Natural killer cell treated with Interleukin-12 subunit alpha and Interleukin-12 subunit beta and Interleukin-15 and Interleukin-18, amount 100 ng/mL, for 72 hours (primary cell): ENCODE results near the gene FAM193B. TPM values are rescaled to one million over a fixed set of nuclear protein-coding genes. Genes with fewer than 3 reads are reported as not detected.
"Not testable (repeated sequence)": the region's sequence is repeated elsewhere in the genome, so short reads cannot be mapped to it uniquely, and the experiment has no call there.

Experiments
- ATAC-seq, 2 donors: fragments of 150-1000 bp; cut with Tn5 transposase in 1 of 2; sonication (Bioruptor Pico), chemical (Tn5 transposase) in 1 of 2; 2 replicates each; pipeline ENCODE4 v1.10.0; 2021
- DNase-seq: peaks from one replicate; pipeline ENCODE4 v3.0.0; 2022; ENCODE audit warnings: low spot score
- H3K27ac Mint-ChIP-seq, 2 donors: 1 replicate in 1 of 2; 2 replicates in 1 of 2; pipeline ENCODE4 v1.8.0; 2022; ENCODE audit warnings: mixed read lengths in 2 of 2, mild to moderate bottlenecking in 1 of 2, moderate library complexity in 1 of 2
- H3K27me3 Mint-ChIP-seq, 2 donors: 1 replicate in 1 of 2; 2 replicates in 1 of 2; pipeline ENCODE4 v1.8.0; 2022; ENCODE audit warnings: mixed read lengths in 2 of 2
- H3K36me3 Mint-ChIP-seq: one replicate; pipeline ENCODE4 v1.8.0; 2022; ENCODE audit warnings: mixed read lengths
- H3K4me1 Mint-ChIP-seq, 2 donors: 1 replicate in 1 of 2; 2 replicates in 1 of 2; pipeline ENCODE4 v1.8.0; 2022; ENCODE audit warnings: low read depth in 2 of 2, mixed read lengths in 2 of 2, mild to moderate bottlenecking in 1 of 2
- H3K4me3 Mint-ChIP-seq: one replicate; pipeline ENCODE4 v1.8.0; 2022; ENCODE audit warnings: mixed read lengths
- H3K9me3 Mint-ChIP-seq: 2 replicates; pipeline ENCODE4 v1.8.0; 2022; ENCODE audit warnings: mixed read lengths
- total RNA-seq, 2 donors: library from RNA; stranded (reverse); gene quantifications; one replicate each; pipeline ENCODE4 v1.2.3, GENCODE V29; 2022

FAM193B gene
- total RNA-seq, 2 donors from 2014 or later, result 57.9 to 135 TPM

GRCh38 chr5:177539411-177539810 is 15.0 kb downstream of the FAM193B start:
- no peak for ATAC-seq
- H3K27ac Mint-ChIP-seq, result no peak overlapping the region
- DNase-seq, result no peak
- no peaks in the 10 kb centered on the region for H3K27me3 Mint-ChIP-seq
- H3K9me3 Mint-ChIP-seq, result no peaks in the 10 kb centered on the region
- H3K4me3 Mint-ChIP-seq, result no peak overlapping the region
- peaks cover 17 to 34% of the 10 kb centered on the region in 2 donors for H3K4me1 Mint-ChIP-seq
- H3K36me3 Mint-ChIP-seq, result peaks cover 8% of the 10 kb centered on the region

DNA sequence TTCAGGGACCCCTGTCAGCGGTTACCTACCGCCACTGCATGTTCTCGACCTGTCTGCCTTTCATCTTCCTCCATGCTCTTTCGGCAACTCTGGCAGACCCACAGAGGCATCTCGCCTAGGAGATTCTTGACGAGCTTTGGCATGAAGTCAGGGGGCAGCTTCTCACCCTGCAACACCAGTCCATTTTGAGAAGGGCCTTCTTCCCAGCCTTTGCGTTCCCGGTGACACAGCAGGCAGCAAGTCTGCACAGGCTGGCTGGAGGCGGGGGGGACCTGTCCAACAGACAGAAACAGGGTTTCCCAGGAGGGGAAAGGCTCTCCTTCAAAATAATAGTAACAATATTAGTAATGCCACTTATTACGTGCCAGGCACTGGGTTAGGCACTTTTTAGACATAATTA is 15.5 kb downstream of the FAM193B start:
- Mint-ChIP-seq H3K27me3 (no peaks in the 10 kb centered on the region), H3K27ac (no peak overlapping the region), H3K36me3 (peaks cover 8% of the 10 kb centered on the region), H3K9me3 (no peaks in the 10 kb centered on the region), H3K4me1 (peaks cover 18 to 31% of the 10 kb centered on the region in 2 donors), H3K4me3 (no peak overlapping the region)
- no peak for DNase-seq
- ATAC-seq, result no peak

GRCh38 chr5:177537389-177538361 is 16.7 kb downstream of the FAM193B start:
- peaks cover 6% of the 10 kb centered on the region for H3K36me3 Mint-ChIP-seq
- peaks cover 17 to 23% of the 10 kb centered on the region in 2 donors for H3K4me1 Mint-ChIP-seq
- no peak overlapping the region for H3K4me3 Mint-ChIP-seq
- DNase-seq (no peak), ATAC-seq (no peak)
- no peaks in the 10 kb centered on the region for H3K9me3 Mint-ChIP-seq
- H3K27ac Mint-ChIP-seq, result no peak overlapping the region
- H3K27me3 Mint-ChIP-seq, result no peaks in the 10 kb centered on the region

GRCh38 chr5:177536386-177536785 is 18.0 kb downstream of the FAM193B start:
- H3K4me1 Mint-ChIP-seq, result peaks cover 16 to 18% of the 10 kb centered on the region in 2 donors

DNA sequence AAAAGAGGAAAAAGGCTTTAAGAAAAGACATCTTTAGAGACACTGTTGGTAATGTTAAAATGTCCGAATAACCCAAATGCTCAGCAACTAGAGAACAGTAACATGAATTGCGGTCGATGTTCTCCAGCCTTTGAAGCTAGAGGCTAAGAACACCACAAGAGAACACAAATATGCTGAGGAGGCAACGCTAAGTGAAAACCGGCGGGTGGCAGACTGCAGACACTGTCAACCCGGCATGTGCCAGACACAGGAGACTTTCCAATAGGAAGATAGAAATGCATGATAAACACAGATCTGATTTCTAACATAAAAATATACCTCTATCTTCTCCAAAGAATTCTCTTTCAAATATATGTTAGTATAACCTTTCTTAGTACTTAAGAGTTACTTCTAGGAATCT is 19.2 kb downstream of the FAM193B start:
- no peak overlapping the region for H3K27ac Mint-ChIP-seq
- ATAC-seq (no peak), DNase-seq (no peak)
- no peaks in the 10 kb centered on the region for H3K9me3 Mint-ChIP-seq
- H3K4me3 Mint-ChIP-seq, result no peak overlapping the region
- H3K4me1 Mint-ChIP-seq, result peaks cover 8 to 12% of the 10 kb centered on the region in 2 donors
- no peaks in the 10 kb centered on the region for H3K27me3 Mint-ChIP-seq
- H3K36me3 Mint-ChIP-seq, result peaks cover 4% of the 10 kb centered on the region

More at GRCh38 chr5:177536386-177536785, 18.0 kb downstream of the FAM193B start:
- ATAC-seq, result no peak
- DNase-seq, result no peak
- Mint-ChIP-seq H3K9me3 (no peaks in the 10 kb centered on the region), H3K4me3 (no peak overlapping the region), H3K27me3 (no peaks in the 10 kb centered on the region), H3K36me3 (peaks cover 4% of the 10 kb centered on the region), H3K27ac (no peak overlapping the region)

- ATAC-seq, H3K9me3 Mint-ChIP-seq, H3K27me3 Mint-ChIP-seq, H3K4me3 Mint-ChIP-seq, H3K36me3 Mint-ChIP-seq, H3K27ac Mint-ChIP-seq, DNase-seq: not testable (repeated sequence)
- peaks cover 8 to 12% of the 10 kb centered on the region in 2 donors for H3K4me1 Mint-ChIP-seq
Observed at GRCh38 chr5:177534433-177534832, 19.9 kb downstream of the FAM193B start.

DNA sequence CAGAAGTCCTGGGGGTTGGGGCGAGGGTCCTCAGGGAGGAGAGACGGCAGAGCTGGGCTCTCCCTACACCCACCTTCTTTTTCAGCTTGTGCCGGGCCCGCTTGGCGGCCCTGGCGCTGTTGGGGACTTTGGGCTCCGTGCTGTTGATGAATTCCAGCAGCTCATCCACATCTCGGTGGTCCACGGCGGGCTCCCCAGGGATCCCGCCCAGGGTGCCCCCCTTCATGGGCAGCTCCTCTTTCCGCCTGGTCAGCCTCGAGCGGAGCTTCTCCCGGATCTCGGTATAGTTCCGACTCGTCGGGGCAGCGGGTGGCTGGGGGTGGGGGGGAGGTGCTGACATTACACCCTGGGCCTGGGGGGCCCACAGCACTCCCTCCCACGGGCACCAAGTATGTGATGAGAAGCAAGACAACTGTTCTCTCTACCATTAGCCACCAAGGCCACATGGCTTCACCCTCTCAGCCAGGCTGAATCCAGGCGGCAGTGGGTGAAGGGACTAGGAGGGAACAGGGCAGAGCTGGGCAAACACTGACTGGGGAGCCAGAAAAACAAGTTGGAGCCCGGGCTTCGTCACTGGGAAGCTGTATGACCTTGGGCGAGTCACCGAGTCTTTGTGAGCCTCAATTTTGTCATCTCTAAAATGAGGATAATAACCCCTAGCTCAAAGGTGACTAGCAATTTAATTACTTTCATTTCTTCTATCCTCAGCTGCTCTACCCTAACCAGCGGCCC is 23.0 kb downstream of the FAM193B start:
- H3K4me1 Mint-ChIP-seq, result peaks cover 0 to 10% of the 10 kb centered on the region in 2 donors
- H3K27me3 Mint-ChIP-seq, result no peaks in the 10 kb centered on the region
- peak overlapping the region in 1 of 2 donors; percentile 54 for H3K27ac Mint-ChIP-seq
- ATAC-seq (no peak), DNase-seq (no peak)
- H3K36me3 Mint-ChIP-seq, result peaks cover 4% of the 10 kb centered on the region
- no peak overlapping the region for H3K4me3 Mint-ChIP-seq
- no peaks in the 10 kb centered on the region for H3K9me3 Mint-ChIP-seq

- no peak overlapping the region for H3K4me3 Mint-ChIP-seq
- no peak for ATAC-seq
Observed at GRCh38 chr5:177530638-177531037, 23.7 kb downstream of the FAM193B start.

GRCh38 chr5:177529247-177530203 is 24.8 kb downstream of the FAM193B start:
- no peak for ATAC-seq
- no peaks in the 10 kb centered on the region for H3K9me3 Mint-ChIP-seq
- no peak for DNase-seq
- H3K27ac Mint-ChIP-seq, result peak overlapping the region in 1 of 2 donors; percentile 12
- H3K36me3 Mint-ChIP-seq, result peaks cover 4% of the 10 kb centered on the region
- peaks cover 0 to 10% of the 10 kb centered on the region in 2 donors for H3K4me1 Mint-ChIP-seq
- no peak overlapping the region for H3K4me3 Mint-ChIP-seq
- no peaks in the 10 kb centered on the region for H3K27me3 Mint-ChIP-seq

More at GRCh38 chr5:177530638-177531037, 23.7 kb downstream of the FAM193B start:
- Mint-ChIP-seq H3K9me3 (no peaks in the 10 kb centered on the region), H3K4me1 (peaks cover 0 to 10% of the 10 kb centered on the region in 2 donors), H3K27me3 (no peaks in the 10 kb centered on the region), H3K36me3 (peaks cover 4% of the 10 kb centered on the region), H3K27ac (peak overlapping the region; percentile 12 to 34)
- no peak for DNase-seq

DNA sequence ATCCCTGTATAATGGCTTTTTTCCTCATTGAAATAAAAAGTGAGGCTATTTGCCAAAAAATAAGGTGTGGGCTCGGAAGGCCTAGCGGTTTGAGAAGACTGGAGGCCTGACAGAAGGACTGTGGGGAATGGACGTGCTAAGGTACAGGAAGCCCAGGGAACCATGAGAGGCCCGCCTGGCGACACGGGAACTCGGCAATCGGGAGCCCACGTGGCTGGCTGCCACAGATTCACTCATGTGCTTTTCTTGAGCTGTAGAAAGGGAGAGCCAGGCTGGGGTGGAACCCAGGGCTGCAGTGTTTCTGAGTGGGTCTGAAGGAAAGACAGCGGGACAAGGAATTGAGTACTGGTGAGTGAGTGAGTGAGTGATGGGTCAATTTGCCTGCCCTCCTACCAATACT is 25.7 kb downstream of the FAM193B start:
- no peaks in the 10 kb centered on the region for H3K27me3 Mint-ChIP-seq
- H3K4me3 Mint-ChIP-seq, result no peak overlapping the region
- H3K27ac Mint-ChIP-seq, result no peak overlapping the region
- no peaks in the 10 kb centered on the region for H3K9me3 Mint-ChIP-seq
- DNase-seq (no peak), ATAC-seq (no peak)
- H3K36me3 Mint-ChIP-seq, result peaks cover 4% of the 10 kb centered on the region
- peaks cover 0 to 7% of the 10 kb centered on the region in 2 donors for H3K4me1 Mint-ChIP-seq

DNA sequence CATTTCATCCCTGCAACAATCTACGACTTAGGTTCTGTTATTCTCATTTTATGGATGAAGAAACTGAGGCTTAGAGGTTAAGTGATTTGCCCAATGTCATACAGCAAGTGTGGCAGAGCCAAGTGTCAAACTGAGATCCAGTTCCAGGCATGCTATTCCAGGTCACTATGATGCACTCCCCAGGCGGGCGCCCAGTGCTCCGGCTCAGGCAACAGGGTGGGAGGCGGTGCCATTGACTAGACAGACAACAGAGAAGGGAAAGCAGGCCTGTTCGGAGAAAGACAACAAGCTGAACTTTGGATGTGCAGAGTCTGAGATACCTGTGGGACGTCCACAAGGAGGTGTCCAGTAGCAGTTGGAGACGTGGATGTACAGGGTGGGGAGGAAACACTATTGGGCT is 26.8 kb downstream of the FAM193B start:
- DNase-seq, result no peak
- peaks cover 4% of the 10 kb centered on the region for H3K36me3 Mint-ChIP-seq
- H3K4me3 Mint-ChIP-seq, result no peak overlapping the region
- ATAC-seq, result no peak
- H3K27ac Mint-ChIP-seq, result no peak overlapping the region
- peaks cover 0 to 6% of the 10 kb centered on the region in 2 donors for H3K4me1 Mint-ChIP-seq
- H3K9me3 Mint-ChIP-seq, result no peaks in the 10 kb centered on the region
- no peaks in the 10 kb centered on the region for H3K27me3 Mint-ChIP-seq

DNA sequence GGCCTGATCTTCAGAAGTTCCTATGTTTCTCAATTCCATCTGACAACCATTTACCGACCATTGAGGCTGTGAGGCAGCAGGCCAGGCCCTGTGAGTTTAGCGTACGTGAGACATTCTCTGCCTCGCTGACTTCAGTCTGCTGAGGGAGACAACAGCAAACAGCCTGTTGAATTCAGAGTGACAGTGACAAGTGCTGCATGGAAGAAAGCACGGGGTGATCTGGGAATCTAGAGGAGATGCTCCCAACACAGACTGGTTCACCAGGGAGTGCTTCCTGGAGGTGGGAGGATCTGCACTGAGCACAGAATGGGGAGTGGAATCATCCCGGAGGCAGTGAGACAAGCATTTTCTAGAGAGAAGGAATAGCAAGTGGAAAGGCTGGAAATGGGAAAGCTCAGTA is 27.6 kb downstream of the FAM193B start:
- H3K36me3 Mint-ChIP-seq, result peaks cover 1% of the 10 kb centered on the region
- no peak overlapping the region for H3K27ac Mint-ChIP-seq
- H3K4me1 Mint-ChIP-seq, result peaks cover under 1 to 6% of the 10 kb centered on the region in 2 donors
- DNase-seq, result no peak
- H3K27me3 Mint-ChIP-seq, result no peaks in the 10 kb centered on the region
- H3K9me3 Mint-ChIP-seq, result no peaks in the 10 kb centered on the region
- no peak overlapping the region for H3K4me3 Mint-ChIP-seq
- ATAC-seq, result no peak

DNA sequence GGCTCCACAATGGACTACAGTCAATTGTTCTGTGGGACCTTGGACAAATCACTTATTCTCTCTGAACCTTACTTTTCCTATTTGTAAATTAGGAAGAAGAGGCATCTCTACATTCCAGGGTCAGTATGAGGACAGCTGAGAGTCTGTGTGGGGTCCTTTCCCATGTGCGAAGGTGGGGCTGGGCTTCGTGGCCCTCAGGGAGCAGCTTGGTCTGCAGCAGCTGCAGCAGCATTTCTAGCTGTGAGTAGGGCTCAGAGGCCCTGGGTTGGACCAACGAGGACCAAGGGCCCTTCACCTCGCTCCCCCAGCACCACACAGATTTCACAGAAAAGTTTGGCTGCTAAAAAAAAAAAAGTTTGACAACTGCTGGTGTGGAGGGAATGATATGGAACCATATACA is 28.2 kb downstream of the FAM193B start:
- ATAC-seq, result no peak
- Mint-ChIP-seq H3K4me3 (no peak overlapping the region), H3K27ac (no peak overlapping the region), H3K4me1 (peaks cover 6 to 12% of the 10 kb centered on the region in 2 donors), H3K36me3 (no peaks in the 10 kb centered on the region), H3K27me3 (no peaks in the 10 kb centered on the region), H3K9me3 (no peaks in the 10 kb centered on the region)
- DNase-seq, result no peak
